Caco-2 (cell line): ENCODE measurements around the gene MIEF2. TPM values are rescaled to one million over a fixed set of nuclear protein-coding genes. Genes with fewer than 3 reads are reported as not detected.
A peak's percentile ranks its signal among the peaks of the same experiment; 100 is the strongest.

Source experiments
- BruUV-seq: library from RNA; stranded (reverse); fragments of 400-500 nt; replicated peaks from 2 replicates; lab custom pipeline; 2021; lab: Mats Ljungman, UMichigan
- CTCF ChIA-PET: fragments of 300-600 bp; sonication (Branson Sonifier 250); formaldehyde crosslinking; loops from one replicate; lab custom pipeline; 2022; ENCODE audit warnings: antibody characterized with exemption; lab: Charles Lee
- POLR2A ChIA-PET: fragments of 300-600 bp; sonication (Branson Sonifier 250); formaldehyde crosslinking; loops from one replicate; lab custom pipeline; 2022; ENCODE audit warnings: antibody characterized with exemption; lab: Charles Lee
- DNase-seq, 2 experiments: peaks; one replicate each; pipeline versions ENCODE4 v3.0.0 to v3.0.0-alpha.2; 2020 to 2022
- H3K27me3 ChIP-seq: replicated peaks from 2 replicates; pipeline ENCODE4 v1.6.0; 2011; ENCODE audit warnings: low read length; ENCODE audit not compliant: control insufficient read depth, insufficient read depth
- H3K36me3 ChIP-seq: 2 replicates; pipeline ENCODE4 v1.5.1; 2011; ENCODE audit warnings: low read length; ENCODE audit not compliant: control insufficient read depth, insufficient read depth
- H3K4me1 ChIP-seq: fragments of 250-450 bp; sonication (Bioruptor Pico); 2 replicates; pipeline ENCODE4 v1.5.1; 2020; ENCODE audit warnings: mild to moderate bottlenecking
- H3K4me3 ChIP-seq: 2 replicates; pipeline ENCODE4 v1.5.1; 2011; ENCODE audit warnings: low read depth, mild to moderate bottlenecking, control low read depth, low read length
- H3K9me3 ChIP-seq: fragments of 250-450 bp; sonication (Bioruptor Pico); 2 replicates; pipeline ENCODE4 v1.5.1; 2020; ENCODE audit warnings: mild to moderate bottlenecking, moderate library complexity
- H3K27ac Mint-ChIP-seq: one replicate; pipeline ENCODE4 v1.8.0; 2022; ENCODE audit warnings: mixed read lengths; ENCODE audit not compliant: unreplicated experiment
- H3K27me3 Mint-ChIP-seq: one replicate; pipeline ENCODE4 v1.8.0; 2022; ENCODE audit warnings: mixed read lengths; ENCODE audit not compliant: insufficient read depth, unreplicated experiment
- H3K36me3 Mint-ChIP-seq: one replicate; pipeline ENCODE4 v1.8.0; 2022; ENCODE audit warnings: mild to moderate bottlenecking, mixed read lengths; ENCODE audit not compliant: insufficient read depth, unreplicated experiment
- H3K4me1 Mint-ChIP-seq: one replicate; pipeline ENCODE4 v1.8.0; 2022; ENCODE audit warnings: low read depth, mixed read lengths; ENCODE audit not compliant: unreplicated experiment
- H3K4me3 Mint-ChIP-seq: one replicate; pipeline ENCODE4 v1.8.0; 2022; ENCODE audit warnings: mild to moderate bottlenecking, moderate library complexity, mixed read lengths; ENCODE audit not compliant: unreplicated experiment
- H3K9me3 Mint-ChIP-seq: one replicate; pipeline ENCODE4 v1.8.0; 2022; ENCODE audit warnings: mixed read lengths; ENCODE audit not compliant: unreplicated experiment
- intact Hi-C: fragments of 100-400 bp; cut with micrococcal nuclease; formaldehyde crosslinking; loops from one replicate; pipeline ENCODE4 v1.10.0; 2022; ENCODE audit not compliant: unreplicated experiment
- total RNA-seq: library from RNA; stranded (reverse); gene quantifications from 2 replicates; pipeline ENCODE4 v1.2.3, GENCODE V29; 2022
- TF ChIP-seq, protein P1 (sequence below), 2 experiments: fragments of 200-600 bp in 1 of 2; IDR thresholded peaks; 1 replicate in 1 of 2; 2 replicates in 1 of 2; pipeline versions ENCODE4 v1.5.1 to v1.8.0; 2011 to 2022; ENCODE audit warnings: antibody characterized with exemption in 1 of 2, control low read depth in 1 of 2, inconsistent platforms in 1 of 2, low read depth in 1 of 2, low read length in 1 of 2, mild to moderate bottlenecking in 1 of 2, moderate library complexity in 1 of 2; ENCODE audit not compliant: insufficient read depth in 1 of 2, severe bottlenecking in 1 of 2, unreplicated experiment in 1 of 2

MIEF2 gene
- total RNA-seq, 1 experiment from 2014 or later: 22.3 TPM

DNA sequence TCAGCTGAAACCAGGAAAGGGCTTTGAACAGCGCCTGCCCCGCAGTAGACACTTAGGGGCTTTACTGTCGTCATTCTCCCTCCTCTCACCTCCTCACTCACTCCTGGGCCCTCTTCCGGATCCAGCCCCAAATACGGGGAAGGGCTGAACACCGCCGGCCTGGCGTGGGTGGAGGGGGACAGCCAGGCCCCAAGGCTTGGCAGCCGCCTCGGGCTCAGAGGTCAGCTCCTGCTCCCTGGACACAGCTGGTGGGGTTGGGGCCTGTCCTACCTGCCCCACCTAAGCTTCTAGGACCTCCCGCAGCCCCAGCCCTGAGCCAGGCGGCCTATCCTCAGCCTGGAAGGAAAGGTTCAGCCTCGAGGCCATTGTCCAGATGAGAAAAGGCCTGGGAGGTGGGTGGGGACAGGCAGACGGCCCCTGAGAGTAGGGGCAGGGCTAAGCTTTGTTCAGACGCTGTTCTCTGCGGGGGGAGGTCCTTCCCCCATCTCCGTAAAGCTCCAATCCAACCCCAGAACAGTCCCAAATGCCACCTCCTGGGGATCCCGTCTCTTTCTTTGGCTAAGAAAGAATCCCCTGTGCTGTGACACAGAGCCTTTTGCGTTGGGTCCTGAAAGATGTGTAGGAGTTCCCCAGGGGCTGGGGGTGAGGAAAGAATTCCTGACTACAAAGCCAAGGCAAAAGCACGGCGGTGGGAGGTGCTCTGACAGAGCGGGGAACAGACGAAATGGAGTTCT, 35.9 kb upstream of the MIEF2 start:
- H3K27me3 ChIP-seq: no peaks in the 10 kb centered on the region
- DNase-seq: no peak
- no peaks in the 10 kb centered on the region for H3K27me3 Mint-ChIP-seq
- peak overlapping the region; percentile 32 for H3K4me3 ChIP-seq
- H3K4me1 ChIP-seq: peaks cover 21% of the 10 kb centered on the region
- ChIA-PET CTCF (no interaction called here), POLR2A (interaction anchor here (0.6 kb wide), 2 partner anchors 47 to 140 kb away, joined by 3 to 4 read pairs; no protein-coding TSS in a partner anchor)
- H3K4me1 Mint-ChIP-seq: peaks cover 21% of the 10 kb centered on the region
- no peaks in the 10 kb centered on the region for H3K9me3 Mint-ChIP-seq
- no TSS peak for BruUV-seq
- intact Hi-C loops: loop anchor here (2.0 kb wide), 1 partner anchor 42 kb away; the partner anchor contains the start of gene ALKBH5
- no peaks in the 10 kb centered on the region for H3K36me3 ChIP-seq
- no peaks in the 10 kb centered on the region for H3K9me3 ChIP-seq
- H3K27ac Mint-ChIP-seq: peak overlapping the region; percentile 80
- peak overlapping the region; percentile 99 for H3K4me3 Mint-ChIP-seq
- peaks cover 6% of the 10 kb centered on the region for H3K36me3 Mint-ChIP-seq
- TF ChIP-seq, protein P1, sequence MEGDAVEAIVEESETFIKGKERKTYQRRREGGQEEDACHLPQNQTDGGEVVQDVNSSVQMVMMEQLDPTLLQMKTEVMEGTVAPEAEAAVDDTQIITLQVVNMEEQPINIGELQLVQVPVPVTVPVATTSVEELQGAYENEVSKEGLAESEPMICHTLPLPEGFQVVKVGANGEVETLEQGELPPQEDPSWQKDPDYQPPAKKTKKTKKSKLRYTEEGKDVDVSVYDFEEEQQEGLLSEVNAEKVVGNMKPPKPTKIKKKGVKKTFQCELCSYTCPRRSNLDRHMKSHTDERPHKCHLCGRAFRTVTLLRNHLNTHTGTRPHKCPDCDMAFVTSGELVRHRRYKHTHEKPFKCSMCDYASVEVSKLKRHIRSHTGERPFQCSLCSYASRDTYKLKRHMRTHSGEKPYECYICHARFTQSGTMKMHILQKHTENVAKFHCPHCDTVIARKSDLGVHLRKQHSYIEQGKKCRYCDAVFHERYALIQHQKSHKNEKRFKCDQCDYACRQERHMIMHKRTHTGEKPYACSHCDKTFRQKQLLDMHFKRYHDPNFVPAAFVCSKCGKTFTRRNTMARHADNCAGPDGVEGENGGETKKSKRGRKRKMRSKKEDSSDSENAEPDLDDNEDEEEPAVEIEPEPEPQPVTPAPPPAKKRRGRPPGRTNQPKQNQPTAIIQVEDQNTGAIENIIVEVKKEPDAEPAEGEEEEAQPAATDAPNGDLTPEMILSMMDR (IDR thresholded peaks at IDR 0.05; ENCODE audit: insufficient read depth in 1 of 2, low read depth in 1 of 2, low read length in 1 of 2, severe bottlenecking in 1 of 2, unreplicated experiment in 1 of 2): no peak

DNA sequence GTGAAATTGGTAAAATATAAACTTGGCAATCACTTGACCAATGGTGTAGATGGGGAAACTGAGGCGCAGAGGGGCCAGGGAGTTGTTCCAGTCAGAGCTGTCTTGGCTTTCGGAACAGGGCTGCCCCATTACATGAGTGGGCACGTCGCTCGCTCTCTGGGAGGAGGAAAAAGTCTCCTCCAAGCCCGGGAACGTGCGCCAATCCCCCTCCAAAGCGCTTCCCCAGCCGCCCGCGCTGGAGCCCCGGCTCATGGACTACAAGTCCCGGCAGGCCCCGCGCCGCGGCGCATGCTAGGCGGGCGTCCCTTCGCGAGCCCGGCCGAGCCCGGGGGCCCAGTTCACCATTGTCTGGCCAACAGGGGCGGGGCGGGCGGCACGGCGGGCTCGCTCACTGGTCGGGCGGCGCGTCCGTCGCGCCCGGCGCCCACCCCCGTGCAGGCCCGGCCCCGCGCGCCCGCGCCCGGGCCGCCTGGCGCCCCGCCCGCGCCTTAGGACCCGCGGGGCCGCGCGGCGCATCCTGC, 35.3 kb upstream of the MIEF2 start, which contains the start of gene LLGL1:
LLGL1 (plus strand) TSS at position 515 of the 521 bp plus-strand sequence. CDS start 48 bp downstream, outside the sequence.
- H3K27me3 Mint-ChIP-seq: no peaks in the 10 kb centered on the region
- intact Hi-C loops: loop anchor here (2.0 kb wide), 1 partner anchor 42 kb away; the partner anchor contains the start of gene ALKBH5
- no TSS peak for BruUV-seq

More for the DNA sequence above, 35.3 kb upstream of the MIEF2 start, which contains the start of gene LLGL1:
- peak; percentile 96 to 99 for DNase-seq
- Histone ChIP-seq H3K4me1 (peaks cover 21% of the 10 kb centered on the region), H3K4me3 (peak within 1 kb of the TSS; percentile 87), H3K36me3 (no peaks in the 10 kb centered on the region), H3K9me3 (no peaks in the 10 kb centered on the region), H3K27me3 (no peaks in the 10 kb centered on the region)
- ChIA-PET POLR2A (no interaction called here), CTCF (no interaction called here)
- Mint-ChIP-seq H3K9me3 (no peaks in the 10 kb centered on the region), H3K36me3 (peaks cover 6% of the 10 kb centered on the region), H3K4me1 (peaks cover 21% of the 10 kb centered on the region), H3K27ac (peak within 1 kb of the TSS; percentile 93), H3K4me3 (peak within 1 kb of the TSS; percentile 99)
- TF ChIP-seq, protein P1 (IDR thresholded peaks at IDR 0.05; ENCODE audit: insufficient read depth in 1 of 2, low read depth in 1 of 2, low read length in 1 of 2, severe bottlenecking in 1 of 2, unreplicated experiment in 1 of 2): no peak
